Stimulated activated CD8-positive, alpha-beta memory T cell treated with anti-CD3 and anti-CD28 coated beads, Interleukin-7, amount 100 ng/mL, for 48 hours (primary cell): Measurements from ENCODE around the gene RGS6.

ENCODE experiments used
- DNase-seq, 2 donors: peaks; one replicate each; pipeline ENCODE4 v3.0.0-alpha.2; 2020; ENCODE audit warnings: low read depth in 1 of 2; ENCODE audit errors: extremely low read depth in 1 of 2

The RGS6 gene

GRCh38 chr14:72222046-72222445, 289.8 kb downstream of the RGS6 start:
- no peak for DNase-seq

DNA sequence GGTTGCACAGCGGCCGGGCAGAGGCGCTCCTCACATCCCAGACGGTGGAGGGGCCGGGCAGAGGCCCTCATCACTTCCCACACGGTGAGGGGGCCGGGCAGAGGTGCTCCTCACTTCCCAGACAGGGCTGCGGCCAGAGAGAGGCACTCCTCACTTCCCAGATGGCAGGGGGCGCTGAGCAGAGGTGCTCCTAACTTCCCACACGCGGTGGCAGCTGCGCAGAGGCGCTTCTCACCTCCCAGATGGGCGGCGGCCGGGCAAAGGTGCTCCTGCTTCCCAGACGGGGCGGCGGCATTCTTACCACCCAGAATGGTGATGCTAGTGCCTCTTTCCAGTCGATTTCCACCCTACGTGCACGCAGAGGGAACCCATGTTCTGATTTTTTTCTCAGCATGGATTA, 304.4 kb downstream of the RGS6 start:
- no peak for DNase-seq

DNA sequence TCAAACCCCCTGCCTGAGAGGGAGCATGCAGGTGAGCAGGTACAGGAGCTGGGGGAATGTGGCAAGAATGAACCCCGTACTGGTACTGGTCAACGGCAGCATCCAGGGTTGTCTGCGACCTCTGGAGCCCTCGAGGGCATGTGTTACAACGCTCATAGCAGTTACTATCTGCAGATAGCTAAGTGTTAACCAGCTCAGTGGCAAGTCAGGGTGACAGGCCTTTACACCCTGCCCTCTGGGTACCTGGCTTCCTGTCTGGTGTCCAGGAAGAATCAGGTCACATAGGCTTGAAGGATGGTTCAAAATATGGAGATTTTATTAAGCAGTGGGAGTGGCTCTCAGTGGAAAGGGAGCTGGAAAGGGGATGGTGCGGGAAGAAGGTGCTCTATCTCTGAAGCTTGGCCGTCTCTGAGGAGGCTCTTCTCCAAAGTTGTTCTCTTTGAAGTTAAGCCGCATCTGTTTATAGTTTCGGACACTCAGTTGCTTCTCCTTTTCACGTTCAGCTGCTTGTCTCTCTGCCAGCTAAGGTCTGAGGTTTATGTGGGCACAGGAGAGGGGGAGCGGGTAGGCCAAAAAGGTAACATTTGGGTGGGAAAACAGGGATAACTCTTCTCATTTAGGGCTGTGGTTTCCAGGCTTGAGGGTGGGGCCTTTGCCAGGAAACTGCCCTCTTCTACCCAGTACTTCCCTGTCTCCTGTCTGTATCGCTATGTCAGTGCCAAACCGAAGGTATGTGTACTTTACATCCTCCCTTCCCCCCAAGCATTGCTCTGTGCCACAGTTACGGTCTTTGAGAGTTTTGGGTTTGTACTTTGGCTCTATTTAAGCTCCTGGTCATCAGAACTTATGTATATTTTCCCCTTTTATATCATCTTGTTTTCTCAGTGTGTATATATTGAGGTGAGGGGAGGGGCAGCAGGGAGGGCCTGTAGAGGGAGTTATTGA, 305.8 kb downstream of the RGS6 start:
- no peak for DNase-seq

DNA sequence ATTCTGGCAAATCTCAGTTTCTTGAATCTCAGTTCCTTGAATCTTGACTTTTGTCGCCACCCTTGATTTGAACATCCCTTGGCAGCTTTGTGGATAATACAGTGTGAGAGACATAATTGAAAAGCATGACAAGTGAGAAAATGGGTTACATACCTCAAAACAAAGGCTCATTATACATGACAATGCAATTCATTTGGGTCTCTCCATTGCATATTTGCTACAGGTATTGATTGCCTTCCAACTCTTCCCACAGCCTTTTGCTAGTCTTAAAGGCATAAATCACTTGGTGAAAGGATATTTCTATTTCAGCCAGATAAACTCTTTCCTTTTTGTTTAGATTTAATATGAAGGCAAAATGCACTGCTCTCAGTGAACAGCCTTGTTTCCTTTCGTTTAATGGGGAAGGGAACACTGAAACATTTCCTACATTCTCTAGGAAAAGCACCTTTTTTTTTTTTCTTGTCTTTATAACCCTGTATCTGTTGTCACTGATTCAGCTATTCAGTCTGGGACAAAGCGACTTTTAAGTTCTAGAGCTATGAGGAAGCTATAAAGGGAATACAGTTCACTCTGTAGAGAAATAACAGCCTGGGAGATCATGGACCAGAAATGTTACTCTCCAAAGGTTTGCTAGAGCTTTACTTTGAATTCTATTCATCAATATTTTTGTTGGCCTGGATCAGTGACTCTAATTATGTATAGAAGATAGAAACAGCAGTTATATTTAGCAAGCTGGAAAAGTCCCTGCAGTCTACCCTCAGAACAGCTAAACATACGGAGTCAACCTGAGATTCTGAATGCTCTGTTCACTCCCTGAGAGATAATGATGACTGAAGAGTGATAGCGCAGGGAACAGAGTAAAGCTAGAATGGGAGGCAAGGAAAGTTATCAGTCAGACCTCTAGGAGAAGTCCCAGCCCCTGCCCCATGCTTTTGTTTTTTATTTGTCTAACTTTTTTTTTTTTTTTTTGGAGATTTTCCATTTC, 311.4 kb downstream of the RGS6 start:
- DNase-seq: no peak

- no peak for DNase-seq
These were observed 315.8 kb downstream of the RGS6 start for GRCh38 chr14:72247896-72248465.

- no peak for DNase-seq
These were observed 321.3 kb downstream of the RGS6 start for GRCh38 chr14:72253503-72253902.

DNA sequence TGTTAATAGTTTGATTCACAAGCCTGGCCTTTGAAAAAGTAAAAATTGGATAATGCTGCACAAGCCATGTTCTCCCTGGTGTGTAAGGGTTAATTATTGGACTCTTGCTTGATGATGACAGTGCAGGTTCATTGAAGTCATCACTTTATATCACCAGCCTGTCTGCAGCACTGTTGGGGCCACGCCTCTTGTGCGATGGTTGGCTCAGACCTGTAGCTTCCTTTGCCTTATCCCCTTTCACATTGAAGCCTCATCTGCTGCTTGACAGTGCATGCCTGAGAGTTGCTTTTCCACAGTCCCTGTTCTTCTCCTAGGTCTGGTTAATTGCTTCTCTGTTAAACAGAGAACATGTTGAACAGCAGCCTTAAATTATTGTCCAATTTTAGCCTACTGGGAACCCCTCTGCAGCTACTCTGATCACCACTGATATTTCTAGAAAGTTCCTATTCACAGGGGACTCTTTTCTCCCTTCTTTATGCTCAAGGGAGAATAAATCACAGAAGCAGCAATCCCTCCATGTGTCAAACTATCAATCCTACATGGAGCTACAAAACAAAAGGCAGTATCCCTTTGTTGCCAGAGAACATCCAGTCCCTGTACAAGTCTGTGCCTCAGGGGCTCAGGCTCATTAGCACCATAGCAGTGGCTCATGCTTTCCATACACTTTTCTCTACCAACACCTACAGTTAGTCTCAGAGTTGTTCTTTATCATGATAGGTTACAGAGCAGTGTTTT, 322.1 kb downstream of the RGS6 start:
- no peak for DNase-seq

DNA sequence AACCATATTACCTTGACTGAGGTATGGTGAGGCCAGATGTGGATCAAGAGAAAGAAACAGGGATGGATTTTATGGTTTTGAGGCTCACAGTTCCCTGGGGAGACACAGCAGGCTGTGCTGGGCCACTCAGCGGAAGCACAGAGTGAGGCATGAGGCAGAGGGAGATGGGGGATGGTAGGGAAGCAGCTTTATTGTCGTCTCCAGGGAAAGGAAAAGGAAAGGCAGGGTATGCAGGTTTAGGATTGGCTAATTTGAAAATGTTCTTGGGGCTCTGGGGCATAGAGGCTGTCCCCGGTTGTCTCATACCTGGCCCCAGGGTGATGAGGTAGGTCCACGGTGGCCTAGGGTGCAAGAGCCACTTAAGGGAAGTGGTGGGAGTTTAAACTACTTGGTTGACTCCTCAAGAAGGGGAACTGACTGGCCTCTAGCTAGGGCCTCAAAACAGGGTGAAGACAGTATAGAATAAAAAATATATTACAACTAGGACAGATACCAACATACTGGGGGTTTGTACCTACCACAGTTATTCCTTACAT, 322.8 kb downstream of the RGS6 start:
- DNase-seq: no peak

DNA sequence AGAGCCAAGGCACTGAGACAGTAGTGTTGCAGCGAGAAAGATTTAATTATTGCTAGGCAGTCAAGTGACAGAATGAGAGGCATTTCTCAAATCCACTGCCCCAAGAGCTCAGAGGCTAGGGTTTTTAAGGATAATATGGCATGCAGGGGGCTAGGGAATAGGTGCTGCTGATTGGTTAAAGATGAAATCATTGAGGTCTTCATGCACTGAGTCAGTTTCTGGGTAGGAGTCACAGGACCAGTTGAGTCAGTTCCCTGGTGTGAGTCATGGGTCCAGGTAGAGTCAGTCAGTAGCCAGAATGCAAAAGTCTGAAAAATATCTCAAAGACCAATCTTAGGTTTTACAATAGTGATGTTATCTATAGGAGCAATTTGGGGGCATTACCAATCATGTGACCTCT, 323.8 kb downstream of the RGS6 start:
- peak in 1 of 2 donors; percentile 12 for DNase-seq

- DNase-seq: no peak
These were observed 328.8 kb downstream of the RGS6 start for GRCh38 chr14:72261068-72261467.

- DNase-seq: no peak
These were observed 330.5 kb downstream of the RGS6 start for GRCh38 chr14:72262771-72263170.

GRCh38 chr14:72264716-72265115, 332.5 kb downstream of the RGS6 start:
- no peak for DNase-seq

DNA sequence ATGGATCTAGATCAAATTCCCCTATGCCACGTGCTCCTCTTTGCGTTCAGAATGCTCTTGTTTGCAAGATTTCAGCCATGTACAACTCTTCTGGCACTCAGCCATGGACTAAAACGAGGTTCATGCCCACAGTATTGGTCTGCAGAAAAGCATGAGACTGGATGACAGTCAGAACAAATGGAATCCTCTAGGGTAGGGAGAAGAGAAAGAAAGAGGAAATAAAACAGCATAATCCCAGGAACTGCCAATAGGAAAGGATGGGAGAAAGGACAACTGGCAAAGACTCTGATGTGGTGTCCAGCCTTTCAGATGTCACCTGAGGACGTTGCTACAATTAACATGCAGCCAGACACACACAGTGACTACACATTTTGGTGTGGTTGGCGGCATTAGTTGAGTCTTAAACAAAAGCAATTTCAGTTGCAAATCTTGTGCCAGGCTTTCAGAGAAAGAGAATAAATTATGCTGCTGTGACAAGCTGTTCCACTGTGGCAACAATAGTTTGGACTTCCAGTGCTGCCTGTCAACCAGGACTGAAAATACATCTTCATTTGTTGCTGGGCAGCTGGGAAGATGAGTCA, 338.0 kb downstream of the RGS6 start:
- no peak for DNase-seq

DNA sequence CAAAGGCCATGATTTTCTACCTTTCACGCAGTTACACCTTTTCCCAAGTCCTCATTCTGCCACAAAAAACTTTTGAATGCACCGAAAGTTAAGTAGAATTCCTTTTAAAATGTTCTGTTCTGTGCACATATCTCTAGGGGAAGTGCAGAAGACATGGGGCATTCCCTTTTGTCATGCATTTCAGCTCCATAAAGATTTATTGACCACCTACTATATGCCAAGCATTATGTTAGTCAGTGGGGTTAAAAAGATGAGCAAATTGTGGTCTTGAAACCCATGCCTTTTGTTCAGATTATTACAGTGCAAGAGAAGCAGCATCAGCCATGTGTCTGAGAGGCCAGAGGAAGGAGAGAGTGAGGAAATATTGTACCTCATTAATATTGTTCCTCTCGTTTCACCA, 338.5 kb downstream of the RGS6 start:
- no peak for DNase-seq

GRCh38 chr14:72275242-72275641, 343.0 kb downstream of the RGS6 start:
- no peak for DNase-seq

- DNase-seq: no peak
These were observed 346.1 kb downstream of the RGS6 start for GRCh38 chr14:72278316-72278715.

- no peak for DNase-seq
These were observed 351.9 kb downstream of the RGS6 start for GRCh38 chr14:72284176-72284575.

GRCh38 chr14:72290241-72290640, 358.0 kb downstream of the RGS6 start:
- no peak for DNase-seq

- DNase-seq: no peak
These were observed 359.9 kb downstream of the RGS6 start for GRCh38 chr14:72291908-72292688.
